ENCODE measurements around the gene HRG. TPM values are rescaled to one million over a fixed set of nuclear protein-coding genes. Genes with fewer than 3 reads are reported as not detected.

Gene HRG
- total and polyA plus RNA-seq, 2 donors (not counting 1 experiment from before 2014, with no cell fraction given) = not detected

DNA sequence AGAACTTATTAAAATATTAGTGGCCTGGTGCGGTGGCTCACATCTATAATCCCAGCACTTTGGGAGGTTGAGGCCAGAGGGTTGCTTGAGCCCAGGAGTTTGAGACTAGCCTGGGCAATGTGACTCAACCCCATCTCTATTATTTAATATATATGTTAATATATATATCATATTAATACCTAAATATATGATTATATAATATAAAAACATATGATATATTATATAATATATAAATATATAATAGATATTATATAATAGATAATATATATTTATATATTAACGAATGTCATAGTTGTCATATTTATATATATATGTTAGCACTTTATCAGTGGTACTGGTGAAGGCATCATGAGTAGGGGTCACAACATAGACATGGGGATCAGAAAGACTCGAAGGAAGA, 5.2 kb downstream of the HRG start:
- peaks cover 0 to 12% (median 4%) of the 10 kb centered on the region in 4 experiments for H3K27me3 ChIP-seq (replicated peaks in 1 of 4; ENCODE audit: control extremely low read depth in 1 of 4, control insufficient read depth in 3 of 4, insufficient read depth in 4 of 4, low read length in 3 of 4)
- H3K4me1 ChIP-seq (ENCODE audit: control insufficient read depth in 2 of 2, insufficient read depth in 2 of 2, low read length in 2 of 2) = no peaks in the 10 kb centered on the region
- POLR2A ChIA-PET = no interaction called here
- Mint-ChIP-seq H3K4me1 (no peaks in the 10 kb centered on the region), H3K4me3 (no peak overlapping the region), H3K9me3 (ENCODE audit: insufficient read depth) (no peaks in the 10 kb centered on the region), H3K27ac (no peak overlapping the region), H3K27me3 (peaks cover 23% of the 10 kb centered on the region)
- H3K4me3 ChIP-seq (ENCODE audit: control extremely low read depth in 1 of 5, extremely low read depth in 1 of 5, insufficient read depth in 1 of 5, low read depth in 2 of 5, low read length in 4 of 5) = no peak overlapping the region
- H3K79me2 ChIP-seq (ENCODE audit: control insufficient read depth, insufficient read depth, low read length) = no peaks in the 10 kb centered on the region
- TF ChIP-seq, protein P1, sequence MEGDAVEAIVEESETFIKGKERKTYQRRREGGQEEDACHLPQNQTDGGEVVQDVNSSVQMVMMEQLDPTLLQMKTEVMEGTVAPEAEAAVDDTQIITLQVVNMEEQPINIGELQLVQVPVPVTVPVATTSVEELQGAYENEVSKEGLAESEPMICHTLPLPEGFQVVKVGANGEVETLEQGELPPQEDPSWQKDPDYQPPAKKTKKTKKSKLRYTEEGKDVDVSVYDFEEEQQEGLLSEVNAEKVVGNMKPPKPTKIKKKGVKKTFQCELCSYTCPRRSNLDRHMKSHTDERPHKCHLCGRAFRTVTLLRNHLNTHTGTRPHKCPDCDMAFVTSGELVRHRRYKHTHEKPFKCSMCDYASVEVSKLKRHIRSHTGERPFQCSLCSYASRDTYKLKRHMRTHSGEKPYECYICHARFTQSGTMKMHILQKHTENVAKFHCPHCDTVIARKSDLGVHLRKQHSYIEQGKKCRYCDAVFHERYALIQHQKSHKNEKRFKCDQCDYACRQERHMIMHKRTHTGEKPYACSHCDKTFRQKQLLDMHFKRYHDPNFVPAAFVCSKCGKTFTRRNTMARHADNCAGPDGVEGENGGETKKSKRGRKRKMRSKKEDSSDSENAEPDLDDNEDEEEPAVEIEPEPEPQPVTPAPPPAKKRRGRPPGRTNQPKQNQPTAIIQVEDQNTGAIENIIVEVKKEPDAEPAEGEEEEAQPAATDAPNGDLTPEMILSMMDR (IDR thresholded peaks at IDR 0.05) = no peak
- TF ChIP-seq EZH2 (IDR thresholded peaks at IDR 0.05; ENCODE audit: borderline replicate concordance, insufficient read depth, low read depth, low read length, poor library complexity, severe bottlenecking) = no peak
- no peaks in the 10 kb centered on the region for H3K9me3 ChIP-seq (ENCODE audit: control extremely low read depth in 1 of 3, control insufficient read depth in 2 of 3, insufficient read depth in 1 of 3, low read length in 2 of 3)
- H2AFZ ChIP-seq (ENCODE audit: insufficient read depth, low read depth, low read length, poor library complexity, severe bottlenecking) = no peak overlapping the region
- no peak overlapping the region for H3K9ac ChIP-seq (ENCODE audit: low read length)
- DNase-seq (no peak), ATAC-seq (ENCODE audit: low read depth) (no peak)
- CTCF ChIA-PET = no interaction called here
- no peaks in the 10 kb centered on the region for H4K20me1 ChIP-seq (ENCODE audit: control insufficient read depth, insufficient read depth, low read length, poor library complexity, severe bottlenecking)
- H3K27ac ChIP-seq (ENCODE audit: low read length in 2 of 2) = no peak overlapping the region
- no peak overlapping the region for H3K4me2 ChIP-seq (replicated peaks; ENCODE audit: low read depth, low read length, poor library complexity, severe bottlenecking)
- 100% methylated on average over 1 of the region's 3 CpGs for WGBS (ENCODE audit: insufficient coverage)
- intact Hi-C loops (cut with micrococcal nuclease) = no loop called here
- H3K36me3 ChIP-seq (replicated peaks in 1 of 2; ENCODE audit: control extremely low read depth in 1 of 2, control insufficient read depth in 1 of 2, extremely low read depth in 1 of 2, insufficient read depth in 2 of 2, low read length in 1 of 2) = no peaks in the 10 kb centered on the region

DNA sequence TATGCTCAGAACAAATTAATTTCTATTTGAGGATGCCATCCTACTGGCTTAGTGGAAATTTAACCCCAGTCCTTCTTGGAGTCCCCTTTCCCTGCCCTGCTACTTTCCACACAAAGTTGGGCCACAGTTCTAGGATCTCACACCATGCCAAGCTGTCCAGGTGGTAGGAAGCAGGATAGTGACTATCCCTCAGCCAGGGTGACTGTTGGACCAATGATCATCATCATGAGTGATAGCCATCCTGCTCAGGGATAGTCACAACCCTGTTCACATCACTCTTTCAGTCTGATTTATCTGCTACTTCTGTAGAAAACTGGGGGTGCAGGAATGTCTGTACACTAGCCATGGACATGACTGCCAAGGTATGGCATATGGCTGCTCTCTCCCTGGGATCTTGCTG, 12.8 kb downstream of the HRG start:
- Histone ChIP-seq H4K20me1 (ENCODE audit: control insufficient read depth, insufficient read depth, low read length, poor library complexity, severe bottlenecking) (no peaks in the 10 kb centered on the region), H3K9ac (ENCODE audit: low read length) (no peak overlapping the region), H3K27ac (ENCODE audit: low read length in 2 of 2) (no peak overlapping the region), H2AFZ (ENCODE audit: insufficient read depth, low read depth, low read length, poor library complexity, severe bottlenecking) (no peak overlapping the region), H3K4me2 (replicated peaks; ENCODE audit: low read depth, low read length, poor library complexity, severe bottlenecking) (no peak overlapping the region), H3K36me3 (replicated peaks in 1 of 2; ENCODE audit: control extremely low read depth in 1 of 2, control insufficient read depth in 1 of 2, extremely low read depth in 1 of 2, insufficient read depth in 2 of 2, low read length in 1 of 2) (no peaks in the 10 kb centered on the region), H3K4me1 (ENCODE audit: control insufficient read depth in 2 of 2, insufficient read depth in 2 of 2, low read length in 2 of 2) (no peaks in the 10 kb centered on the region), H3K79me2 (ENCODE audit: control insufficient read depth, insufficient read depth, low read length) (no peaks in the 10 kb centered on the region), H3K27me3 (replicated peaks in 1 of 4; ENCODE audit: control extremely low read depth in 1 of 4, control insufficient read depth in 3 of 4, insufficient read depth in 4 of 4, low read length in 3 of 4) (peaks cover 0 to 32% (median 7%) of the 10 kb centered on the region in 4 experiments), H3K9me3 (ENCODE audit: control extremely low read depth in 1 of 3, control insufficient read depth in 2 of 3, insufficient read depth in 1 of 3, low read length in 2 of 3) (peaks cover 0 to under 1% (median 0%) of the 10 kb centered on the region in 3 donors), H3K4me3 (ENCODE audit: control extremely low read depth in 1 of 5, extremely low read depth in 1 of 5, insufficient read depth in 1 of 5, low read depth in 2 of 5, low read length in 4 of 5) (no peak overlapping the region)
- DNase-seq = no peak
- H3K27ac Mint-ChIP-seq = no peak overlapping the region
- no peaks in the 10 kb centered on the region for H3K4me1 Mint-ChIP-seq
- peaks cover 51% of the 10 kb centered on the region for H3K27me3 Mint-ChIP-seq
- H3K9me3 Mint-ChIP-seq (ENCODE audit: insufficient read depth) = no peaks in the 10 kb centered on the region
- ChIA-PET CTCF (no interaction called here), POLR2A (no interaction called here)
- TF ChIP-seq, protein P1 (IDR thresholded peaks at IDR 0.05) = no peak
- TF ChIP-seq EZH2 (IDR thresholded peaks at IDR 0.05; ENCODE audit: borderline replicate concordance, insufficient read depth, low read depth, low read length, poor library complexity, severe bottlenecking) = no peak
- intact Hi-C loops (cut with micrococcal nuclease) = no loop called here
- no peak overlapping the region for H3K4me3 Mint-ChIP-seq
- ATAC-seq (ENCODE audit: low read depth) = no peak
